Small intestine (tissue), 7 donors: ENCODE results near the gene APIP. TPM values are rescaled to one million over a fixed set of nuclear protein-coding genes. Genes with fewer than 3 reads are reported as not detected.
A peak's percentile ranks its signal among the peaks of the same experiment; 100 is the strongest.

Experiments
- DNase-seq, 2 donors: peaks; one replicate each; pipeline versions ENCODE4 v3.0.0 to v3.0.0-alpha.2; 2013
- FAIRE-seq: peaks from 2 replicates; lab custom pipeline; 2012; peaks lifted over from hg19 to GRCh38; lab: Jason Lieb, UNC
- H3K27ac ChIP-seq, 3 donors: one replicate each; pipeline ENCODE4 v1.5.1; 2013; ENCODE audit warnings: low read length in 2 of 3, mild to moderate bottlenecking in 2 of 3, control low read depth in 1 of 3, inconsistent platforms in 1 of 3, low read depth in 1 of 3, moderate library complexity in 1 of 3
- H3K27me3 ChIP-seq, 3 donors: one replicate each; pipeline ENCODE4 v1.6.1; 2013; ENCODE audit warnings: low read length in 3 of 3, inconsistent platforms in 1 of 3; ENCODE audit not compliant: control insufficient read depth in 3 of 3, insufficient read depth in 3 of 3
- H3K36me3 ChIP-seq, 3 donors: one replicate each; pipeline ENCODE4 v1.6.1; 2013; ENCODE audit warnings: low read length in 3 of 3, inconsistent platforms in 1 of 3, low read depth in 1 of 3, mild to moderate bottlenecking in 1 of 3, moderate library complexity in 1 of 3; ENCODE audit not compliant: control insufficient read depth in 3 of 3, insufficient read depth in 2 of 3
- H3K4me1 ChIP-seq, 3 donors: one replicate each; pipeline ENCODE4 v1.6.1; 2013; ENCODE audit warnings: low read length in 2 of 3, inconsistent platforms in 1 of 3, low read depth in 1 of 3, mild to moderate bottlenecking in 1 of 3, moderate library complexity in 1 of 3; ENCODE audit not compliant: control insufficient read depth in 3 of 3, insufficient read depth in 2 of 3
- H3K4me3 ChIP-seq, 3 donors: one replicate each; pipeline ENCODE4 v1.5.1; 2013; ENCODE audit warnings: low read length in 3 of 3, control low read depth in 1 of 3, inconsistent platforms in 1 of 3, low read depth in 1 of 3, mild to moderate bottlenecking in 1 of 3, moderate library complexity in 1 of 3
- H3K9me3 ChIP-seq, 2 donors: one replicate each; pipeline ENCODE4 v1.6.1; 2013; ENCODE audit warnings: low read depth in 1 of 2, low read length in 1 of 2; ENCODE audit not compliant: control insufficient read depth in 2 of 2, insufficient read depth in 1 of 2
- WGBS, 3 donors: extraction: QIAGEN DNeasy Blood & Tissue Kit; methylation state at CpG; one replicate each; pipeline ENCODE4 v1.1.7; 2013; 5-methylcytosine and 5-hydroxymethylcytosine counted together
- polyA plus RNA-seq, 4 donors: library from polyadenylated mRNA; stranded (reverse) in 3 of 4; unstranded in 1 of 4; fragments of 200-250 nt in 3 of 4; fragments of 120-200 nt in 1 of 4; gene quantifications; one replicate each; pipeline versions ENCODE4 v1.2.1 to v1.2.3, GENCODE V29; 2013
- donor health status: healthy with polysubstance abuse.
- donor health status: control.
- donor health status: control.
- donor health status: Bipolar disorder and iron deficiency.
- donor health status: healthy.

APIP gene
- polyA plus RNA-seq, 4 donors = 23.6 to 36.2 (median 30.0) TPM

GRCh38 chr11:34857463-34857862 is 58.7 kb downstream of the APIP start:
- Histone ChIP-seq H3K36me3 (no peaks in the 10 kb centered on the region), H3K27me3 (no peaks in the 10 kb centered on the region), H3K4me3 (no peak overlapping the region), H3K27ac (no peak overlapping the region), H3K4me1 (peaks cover 0 to 8% (median 0%) of the 10 kb centered on the region in 3 donors), H3K9me3 (peaks cover 0 to under 1% of the 10 kb centered on the region in 2 donors)
- DNase-seq (no peak), FAIRE-seq (no peak)
- 39 to 87% (median 65%) methylated on average over 2 of the region's 2 CpGs for WGBS, 3 donors

GRCh38 chr11:34856251-34856650 is 59.9 kb downstream of the APIP start:
- Histone ChIP-seq H3K27ac (no peak overlapping the region), H3K27me3 (no peaks in the 10 kb centered on the region), H3K9me3 (no peaks in the 10 kb centered on the region), H3K36me3 (no peaks in the 10 kb centered on the region), H3K4me3 (no peak overlapping the region), H3K4me1 (peaks cover 0 to 8% (median 0%) of the 10 kb centered on the region in 3 donors)
- DNase-seq (no peak), FAIRE-seq (no peak)
- WGBS, 3 donors = 60 to 81% (median 62%) methylated on average over 1 of the region's 1 CpG

- H3K9me3 ChIP-seq = no peaks in the 10 kb centered on the region
- H3K27ac ChIP-seq = peak overlapping the region in 2 of 3 donors; percentile 29 to 55
- 66 to 73% (median 70%) methylated on average over 3 of the region's 3 CpGs for WGBS, 3 donors
- no peak for DNase-seq
- H3K4me3 ChIP-seq = no peak overlapping the region
- no peak for FAIRE-seq
- H3K36me3 ChIP-seq = no peaks in the 10 kb centered on the region
- peaks cover 0 to 8% (median 0%) of the 10 kb centered on the region in 3 donors for H3K4me1 ChIP-seq
- no peaks in the 10 kb centered on the region for H3K27me3 ChIP-seq
These were observed 60.5 kb downstream of the APIP start for GRCh38 chr11:34855754-34856095.

- peak; percentile 67 to 75 for DNase-seq
- Histone ChIP-seq H3K9me3 (no peaks in the 10 kb centered on the region), H3K27me3 (no peaks in the 10 kb centered on the region), H3K27ac (peak overlapping the region in 2 of 3 donors; percentile 56 to 64), H3K4me3 (no peak overlapping the region), H3K4me1 (peaks cover 0 to 8% (median 0%) of the 10 kb centered on the region in 3 donors), H3K36me3 (no peaks in the 10 kb centered on the region)
- 8 to 57% (median 45%) methylated on average over 5 of the region's 5 CpGs for WGBS, 3 donors
- FAIRE-seq = no peak
These were observed 61.0 kb downstream of the APIP start for GRCh38 chr11:34855021-34855753.

- Histone ChIP-seq H3K27me3 (no peaks in the 10 kb centered on the region), H3K27ac (no peak overlapping the region), H3K36me3 (no peaks in the 10 kb centered on the region), H3K4me1 (peaks cover 0 to 8% (median 0%) of the 10 kb centered on the region in 3 donors), H3K9me3 (no peaks in the 10 kb centered on the region), H3K4me3 (no peak overlapping the region)
- DNase-seq = no peak
- FAIRE-seq = no peak
These were observed 64.3 kb downstream of the APIP start for GRCh38 chr11:34851916-34852315.

- peak overlapping the region in 1 of 3 donors; percentile 20 for H3K27ac ChIP-seq
- 47 to 73% (median 53%) methylated on average over 4 of the region's 4 CpGs for WGBS, 3 donors
These were observed 65.8 kb downstream of the APIP start for GRCh38 chr11:34850334-34850733.

GRCh38 chr11:34846467-34846866 is 69.7 kb downstream of the APIP start:
- DNase-seq (no peak), FAIRE-seq (no peak)
- Histone ChIP-seq H3K4me1 (no peaks in the 10 kb centered on the region), H3K9me3 (no peaks in the 10 kb centered on the region), H3K4me3 (no peak overlapping the region), H3K27ac (no peak overlapping the region), H3K27me3 (no peaks in the 10 kb centered on the region), H3K36me3 (no peaks in the 10 kb centered on the region)
- 94 to 97% (median 95%) methylated on average over 3 of the region's 3 CpGs for WGBS, 3 donors

More at GRCh38 chr11:34850334-34850733, 65.8 kb downstream of the APIP start:
- Histone ChIP-seq H3K36me3 (no peaks in the 10 kb centered on the region), H3K27me3 (no peaks in the 10 kb centered on the region), H3K4me3 (no peak overlapping the region), H3K4me1 (peaks cover 0 to 8% (median 0%) of the 10 kb centered on the region in 3 donors), H3K9me3 (no peaks in the 10 kb centered on the region)
- FAIRE-seq = no peak
- peak; percentile 61 to 71 for DNase-seq

- DNase-seq = no peak
- H3K27ac ChIP-seq = no peak overlapping the region
- no peak for FAIRE-seq
- H3K36me3 ChIP-seq = no peaks in the 10 kb centered on the region
- peaks cover 0 to 2% of the 10 kb centered on the region in 2 donors for H3K9me3 ChIP-seq
- H3K27me3 ChIP-seq = no peaks in the 10 kb centered on the region
- no peaks in the 10 kb centered on the region for H3K4me1 ChIP-seq
- 83 to 88% (median 85%) methylated on average over 5 of the region's 5 CpGs for WGBS, 3 donors
- no peak overlapping the region for H3K4me3 ChIP-seq
These were observed 71.6 kb downstream of the APIP start for GRCh38 chr11:34844463-34845112.
